BE2C (cell line): Measurements from ENCODE around the gene FOXO1.

Experiments used
- DNase-seq: peaks from one replicate; pipeline ENCODE4 v3.0.0-alpha.2; 2020
- H3K27me3 ChIP-seq: fragments of 250-450 bp; sonication (Bioruptor Pico); 2 replicates; pipeline ENCODE4 v1.5.1; 2020; ENCODE audit warnings: mild to moderate bottlenecking
- H3K36me3 ChIP-seq: fragments of 250-450 bp; sonication (Bioruptor Pico); 2 replicates; pipeline ENCODE4 v1.5.1; 2020; ENCODE audit warnings: mild to moderate bottlenecking
- H3K4me1 ChIP-seq: fragments of 250-450 bp; sonication (Bioruptor Pico); 2 replicates; pipeline ENCODE4 v1.5.1; 2020
- H3K4me3 ChIP-seq: 2 replicates; pipeline ENCODE4 v1.5.1; 2011; ENCODE audit warnings: low read depth, low read length
- H3K9me3 ChIP-seq: fragments of 250-450 bp; sonication (Bioruptor Pico); 2 replicates; pipeline ENCODE4 v1.5.1; 2020
- TF ChIP-seq, protein P1 (sequence below): IDR thresholded peaks from 2 replicates; pipeline ENCODE4 v1.5.1; 2012; ENCODE audit warnings: mild to moderate bottlenecking, low read depth, low read length

FOXO1 gene

GRCh38 chr13:40604135-40604534 lies 62.3 kb downstream of the FOXO1 start:
- Histone ChIP-seq H3K4me1 (no peaks in the 10 kb centered on the region), H3K36me3 (no peaks in the 10 kb centered on the region), H3K4me3 (no peak overlapping the region), H3K9me3 (no peaks in the 10 kb centered on the region), H3K27me3 (no peaks in the 10 kb centered on the region; the same call in 1 of the 2 replicates)
- TF ChIP-seq, protein P1, sequence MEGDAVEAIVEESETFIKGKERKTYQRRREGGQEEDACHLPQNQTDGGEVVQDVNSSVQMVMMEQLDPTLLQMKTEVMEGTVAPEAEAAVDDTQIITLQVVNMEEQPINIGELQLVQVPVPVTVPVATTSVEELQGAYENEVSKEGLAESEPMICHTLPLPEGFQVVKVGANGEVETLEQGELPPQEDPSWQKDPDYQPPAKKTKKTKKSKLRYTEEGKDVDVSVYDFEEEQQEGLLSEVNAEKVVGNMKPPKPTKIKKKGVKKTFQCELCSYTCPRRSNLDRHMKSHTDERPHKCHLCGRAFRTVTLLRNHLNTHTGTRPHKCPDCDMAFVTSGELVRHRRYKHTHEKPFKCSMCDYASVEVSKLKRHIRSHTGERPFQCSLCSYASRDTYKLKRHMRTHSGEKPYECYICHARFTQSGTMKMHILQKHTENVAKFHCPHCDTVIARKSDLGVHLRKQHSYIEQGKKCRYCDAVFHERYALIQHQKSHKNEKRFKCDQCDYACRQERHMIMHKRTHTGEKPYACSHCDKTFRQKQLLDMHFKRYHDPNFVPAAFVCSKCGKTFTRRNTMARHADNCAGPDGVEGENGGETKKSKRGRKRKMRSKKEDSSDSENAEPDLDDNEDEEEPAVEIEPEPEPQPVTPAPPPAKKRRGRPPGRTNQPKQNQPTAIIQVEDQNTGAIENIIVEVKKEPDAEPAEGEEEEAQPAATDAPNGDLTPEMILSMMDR = no peak
- no peak for DNase-seq

DNA sequence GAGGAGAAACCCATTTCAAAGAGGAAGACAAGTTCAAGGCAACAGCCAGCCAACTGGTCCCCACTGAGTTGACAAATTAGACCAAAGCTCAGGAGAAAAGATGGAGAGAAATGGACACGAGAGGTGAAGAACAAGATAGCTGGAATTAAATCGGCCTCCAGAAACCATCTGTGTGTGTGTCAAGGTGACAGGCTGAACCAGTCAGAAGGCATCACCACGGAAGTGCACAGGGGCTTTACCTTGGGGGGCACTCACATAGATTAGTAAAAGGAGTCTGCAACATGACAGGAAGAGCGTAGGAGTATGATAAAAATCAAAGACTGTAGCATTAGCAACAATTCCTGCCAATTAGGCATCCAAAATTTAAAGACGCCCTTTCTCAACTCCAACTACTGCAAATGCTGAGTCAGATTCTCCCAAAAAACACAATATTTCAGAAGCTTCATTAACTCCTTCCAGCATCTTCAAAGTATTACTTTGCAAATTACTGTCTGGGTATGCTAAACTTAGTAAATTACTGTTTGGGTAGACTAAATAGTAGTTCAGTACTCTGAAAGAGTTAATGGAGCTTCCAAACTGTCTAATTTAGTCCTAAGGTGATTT lies 66.2 kb downstream of the FOXO1 start:
- H3K4me3 ChIP-seq = no peak overlapping the region
- TF ChIP-seq, protein P1 = no peak
- H3K4me1 ChIP-seq = no peaks in the 10 kb centered on the region

GRCh38 chr13:40599747-40600146 lies 66.7 kb downstream of the FOXO1 start:
- Histone ChIP-seq H3K27me3 (no peaks in the 10 kb centered on the region), H3K36me3 (no peaks in the 10 kb centered on the region), H3K9me3 (no peaks in the 10 kb centered on the region), H3K4me3 (no peak overlapping the region), H3K4me1 (no peaks in the 10 kb centered on the region)
- TF ChIP-seq, protein P1 = no peak
- DNase-seq = no peak

More for the DNA sequence above, 66.2 kb downstream of the FOXO1 start:
- Histone ChIP-seq H3K27me3 (no peaks in the 10 kb centered on the region), H3K36me3 (no peaks in the 10 kb centered on the region), H3K9me3 (no peaks in the 10 kb centered on the region)
- DNase-seq = no peak

- Histone ChIP-seq H3K27me3 (no peaks in the 10 kb centered on the region), H3K4me1 (no peaks in the 10 kb centered on the region), H3K4me3 (no peak overlapping the region), H3K9me3 (no peaks in the 10 kb centered on the region), H3K36me3 (no peaks in the 10 kb centered on the region)
- no peak for DNase-seq
- TF ChIP-seq, protein P1 = no peak
These were observed 67.3 kb downstream of the FOXO1 start for GRCh38 chr13:40599124-40599523.

- Histone ChIP-seq H3K36me3 (no peaks in the 10 kb centered on the region), H3K9me3 (no peaks in the 10 kb centered on the region), H3K4me3 (no peak overlapping the region), H3K4me1 (no peaks in the 10 kb centered on the region), H3K27me3 (no peaks in the 10 kb centered on the region)
- DNase-seq = no peak
- TF ChIP-seq, protein P1 = no peak
These were observed 67.9 kb downstream of the FOXO1 start for GRCh38 chr13:40598569-40598968.

- Histone ChIP-seq H3K4me3 (no peak overlapping the region), H3K4me1 (no peaks in the 10 kb centered on the region), H3K27me3 (no peaks in the 10 kb centered on the region), H3K36me3 (no peaks in the 10 kb centered on the region), H3K9me3 (no peaks in the 10 kb centered on the region)
- TF ChIP-seq, protein P1 = no peak
- no peak for DNase-seq
These were observed 68.6 kb downstream of the FOXO1 start for GRCh38 chr13:40597735-40598365.
